Endodermal cell (in vitro differentiated cells): ENCODE measurements around the gene ADK. TPM values are rescaled to one million over a fixed set of nuclear protein-coding genes. Genes with fewer than 3 reads are reported as not detected.

Experiments used
- DNase-seq: peaks from one replicate; pipeline ENCODE4 v3.0.0-alpha.2; 2017
- H3K27ac ChIP-seq: 2 replicates; pipeline ENCODE4 v1.5.1; 2013; ENCODE audit warnings: mild to moderate bottlenecking, low read depth, low read length, moderate library complexity
- H3K27me3 ChIP-seq: 2 replicates; pipeline ENCODE4 v1.6.1; 2013; ENCODE audit warnings: mild to moderate bottlenecking, low read length, moderate library complexity; ENCODE audit not compliant: insufficient read depth, control insufficient read depth, poor library complexity, severe bottlenecking
- H3K36me3 ChIP-seq: 2 replicates; pipeline ENCODE4 v1.7.0; 2013; ENCODE audit warnings: mild to moderate bottlenecking, low read length, moderate library complexity; ENCODE audit not compliant: control insufficient read depth, insufficient read depth
- H3K4me1 ChIP-seq: one replicate; pipeline ENCODE4 v1.7.0; 2013; ENCODE audit warnings: low read length; ENCODE audit not compliant: control insufficient read depth, insufficient read depth
- H3K4me3 ChIP-seq: 2 replicates; pipeline ENCODE4 v1.5.1; 2013; ENCODE audit warnings: mild to moderate bottlenecking, low read length, moderate library complexity
- H3K9ac ChIP-seq: 2 replicates; pipeline ENCODE4 v1.6.1; 2013; ENCODE audit warnings: mild to moderate bottlenecking, low read length, moderate library complexity; ENCODE audit not compliant: poor library complexity, severe bottlenecking; ENCODE audit errors: extremely low read depth
- H3K9me3 ChIP-seq: 2 replicates; pipeline ENCODE4 v1.6.1; 2013; ENCODE audit warnings: mild to moderate bottlenecking, low read length, moderate library complexity; ENCODE audit not compliant: control insufficient read depth
- H3K27ac Mint-ChIP-seq: 2 replicates; pipeline ENCODE4 v1.8.0; 2020; ENCODE audit warnings: mixed read lengths
- H3K27me3 Mint-ChIP-seq: 2 replicates; pipeline ENCODE4 v1.8.0; 2021; ENCODE audit warnings: mild to moderate bottlenecking, mixed read lengths; ENCODE audit not compliant: insufficient read depth
- H3K36me3 Mint-ChIP-seq: 2 replicates; pipeline ENCODE4 v1.8.0; 2020; ENCODE audit warnings: low read depth, mixed read lengths
- H3K4me1 Mint-ChIP-seq: 2 replicates; pipeline ENCODE4 v1.8.0; 2020; ENCODE audit warnings: mixed read lengths
- H3K4me3 Mint-ChIP-seq: 2 replicates; pipeline ENCODE4 v1.8.0; 2020; ENCODE audit warnings: mild to moderate bottlenecking, moderate library complexity, mixed read lengths
- H3K9me3 Mint-ChIP-seq: 2 replicates; pipeline ENCODE4 v1.8.0; 2020; ENCODE audit warnings: mild to moderate bottlenecking, mixed read lengths
- WGBS, 2 experiments: methylation state at CpG; one replicate each; pipeline versions ENCODE4 v1.1.5 to v1.1.7; 2013; ENCODE audit warnings: missing lambda C conversion rate in 2 of 2, mixed read lengths in 1 of 2; ENCODE audit not compliant: insufficient coverage in 1 of 2, insufficient read length in 1 of 2; 5-methylcytosine and 5-hydroxymethylcytosine counted together
- total RNA-seq, 2 donors: library from RNA; stranded (reverse); fragmentation: NEBNext Ultra II Directional in 1 of 2; extraction: Animal tissue kit (Norgen Biotek cat#: 25700) in 1 of 2; gene quantifications; 2 replicates in 1 of 2; 3 replicates in 1 of 2; pipeline ENCODE4 v1.2.1, GENCODE V29; 2021
- TF ChIP-seq, protein P1 (sequence below): fragments of 200-600 bp; sonication (generic); conservative IDR thresholded peaks from 2 replicates; pipeline ENCODE4 v1.5.0; 2021; ENCODE audit warnings: antibody characterized with exemption, mild to moderate bottlenecking

Gene ADK
- total RNA-seq, 2 donors from 2014 or later, result 23.6 to 36.7 TPM

DNA sequence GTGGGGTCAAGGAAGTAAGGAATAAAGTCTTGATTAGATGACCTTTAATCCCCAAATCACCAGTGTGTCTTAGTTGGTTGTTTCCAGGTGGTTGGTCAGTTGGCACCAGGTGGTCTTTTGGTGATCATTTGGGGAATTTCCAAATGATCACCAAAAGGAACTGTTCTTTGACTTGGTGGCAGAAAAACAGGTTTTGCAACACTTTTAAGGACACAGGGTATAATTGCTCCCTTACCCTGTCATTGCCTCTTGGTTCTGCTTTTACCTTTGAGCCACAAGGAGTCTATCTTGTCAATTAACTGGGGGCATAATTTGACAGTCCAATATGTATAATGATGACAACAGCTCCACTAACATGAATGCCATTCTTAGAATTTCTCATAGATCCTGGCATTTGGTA, 104.2 kb downstream of the ADK start:
- Histone ChIP-seq H3K4me3 (no peak overlapping the region), H3K4me1 (no peaks in the 10 kb centered on the region), H3K9me3 (no peaks in the 10 kb centered on the region), H3K27ac (no peak overlapping the region), H3K9ac (no peak overlapping the region), H3K36me3 (no peaks in the 10 kb centered on the region), H3K27me3 (no peaks in the 10 kb centered on the region)
- no peak for DNase-seq
- Mint-ChIP-seq H3K4me1 (peaks cover 22% of the 10 kb centered on the region), H3K36me3 (no peaks in the 10 kb centered on the region), H3K27ac (no peak overlapping the region), H3K4me3 (no peak overlapping the region), H3K9me3 (no peaks in the 10 kb centered on the region), H3K27me3 (no peaks in the 10 kb centered on the region)
- TF ChIP-seq, protein P1, sequence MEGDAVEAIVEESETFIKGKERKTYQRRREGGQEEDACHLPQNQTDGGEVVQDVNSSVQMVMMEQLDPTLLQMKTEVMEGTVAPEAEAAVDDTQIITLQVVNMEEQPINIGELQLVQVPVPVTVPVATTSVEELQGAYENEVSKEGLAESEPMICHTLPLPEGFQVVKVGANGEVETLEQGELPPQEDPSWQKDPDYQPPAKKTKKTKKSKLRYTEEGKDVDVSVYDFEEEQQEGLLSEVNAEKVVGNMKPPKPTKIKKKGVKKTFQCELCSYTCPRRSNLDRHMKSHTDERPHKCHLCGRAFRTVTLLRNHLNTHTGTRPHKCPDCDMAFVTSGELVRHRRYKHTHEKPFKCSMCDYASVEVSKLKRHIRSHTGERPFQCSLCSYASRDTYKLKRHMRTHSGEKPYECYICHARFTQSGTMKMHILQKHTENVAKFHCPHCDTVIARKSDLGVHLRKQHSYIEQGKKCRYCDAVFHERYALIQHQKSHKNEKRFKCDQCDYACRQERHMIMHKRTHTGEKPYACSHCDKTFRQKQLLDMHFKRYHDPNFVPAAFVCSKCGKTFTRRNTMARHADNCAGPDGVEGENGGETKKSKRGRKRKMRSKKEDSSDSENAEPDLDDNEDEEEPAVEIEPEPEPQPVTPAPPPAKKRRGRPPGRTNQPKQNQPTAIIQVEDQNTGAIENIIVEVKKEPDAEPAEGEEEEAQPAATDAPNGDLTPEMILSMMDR, result no peak

DNA sequence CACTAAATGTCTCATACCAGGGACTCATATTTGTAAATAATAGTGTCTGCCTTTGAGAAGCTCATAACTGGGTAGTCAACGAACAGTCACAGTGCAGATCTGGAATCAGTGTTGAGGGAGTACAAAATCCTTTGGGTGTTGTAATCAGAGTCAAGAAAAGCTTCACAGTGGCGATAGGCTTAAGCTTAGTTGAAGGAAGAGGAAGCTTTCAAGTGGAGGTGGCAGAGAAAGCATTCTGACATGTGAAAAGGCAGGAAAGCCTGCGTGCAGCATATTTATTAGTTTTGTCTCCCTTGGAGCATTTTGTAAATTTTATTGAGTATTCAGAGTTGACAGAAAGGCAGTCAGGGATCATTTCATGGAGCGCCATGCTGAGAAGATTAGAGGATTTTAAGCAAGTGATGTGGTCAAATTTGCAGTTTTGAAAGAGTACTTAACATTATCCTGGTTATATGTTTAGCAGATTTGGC, 104.9 kb downstream of the ADK start:
- 79 to 87% methylated on average over 3 to 4 of the region's 4 CpGs for WGBS, 2 experiments

DNA sequence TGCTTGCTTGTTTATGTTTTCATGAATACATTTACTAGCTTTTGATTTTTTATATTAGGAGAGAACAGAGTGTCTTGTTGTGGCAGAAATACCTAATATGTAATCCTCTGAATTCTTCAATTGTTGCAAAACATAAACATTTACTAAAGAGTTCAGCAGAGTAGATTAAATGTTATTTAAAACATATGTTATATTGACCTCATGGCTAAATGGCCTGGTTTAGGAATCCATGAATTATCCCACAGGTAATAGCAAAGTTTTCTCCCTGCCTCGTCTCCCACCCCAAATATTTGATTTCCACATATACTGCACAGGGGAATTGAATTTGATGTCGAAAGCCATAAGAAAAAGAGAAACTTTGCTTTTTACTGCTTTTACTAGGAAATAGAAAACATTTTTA, 111.8 kb downstream of the ADK start:
- no peaks in the 10 kb centered on the region for H3K9me3 Mint-ChIP-seq
- H3K27ac Mint-ChIP-seq, result no peak overlapping the region
- H3K27me3 Mint-ChIP-seq, result no peaks in the 10 kb centered on the region
- Histone ChIP-seq H3K9ac (no peak overlapping the region), H3K27ac (no peak overlapping the region), H3K4me3 (no peak overlapping the region), H3K9me3 (no peaks in the 10 kb centered on the region), H3K4me1 (no peaks in the 10 kb centered on the region), H3K36me3 (no peaks in the 10 kb centered on the region), H3K27me3 (no peaks in the 10 kb centered on the region)
- H3K4me1 Mint-ChIP-seq, result no peaks in the 10 kb centered on the region
- 98 to 100% methylated on average over 1 to 2 of the region's 2 CpGs for WGBS, 2 experiments
- no peak for DNase-seq
- TF ChIP-seq, protein P1, result no peak
- no peaks in the 10 kb centered on the region for H3K36me3 Mint-ChIP-seq
- no peak overlapping the region for H3K4me3 Mint-ChIP-seq

More for the DNA sequence above, 104.9 kb downstream of the ADK start:
- H3K27me3 Mint-ChIP-seq, result no peaks in the 10 kb centered on the region
- TF ChIP-seq, protein P1, result no peak
- H3K27ac Mint-ChIP-seq, result no peak overlapping the region
- no peaks in the 10 kb centered on the region for H3K36me3 Mint-ChIP-seq
- Histone ChIP-seq H3K27ac (no peak overlapping the region), H3K4me3 (no peak overlapping the region), H3K9me3 (no peaks in the 10 kb centered on the region), H3K9ac (no peak overlapping the region), H3K36me3 (no peaks in the 10 kb centered on the region), H3K4me1 (no peaks in the 10 kb centered on the region), H3K27me3 (no peaks in the 10 kb centered on the region)
- peaks cover 21% of the 10 kb centered on the region for H3K4me1 Mint-ChIP-seq
- H3K4me3 Mint-ChIP-seq, result no peak overlapping the region
- no peak for DNase-seq
- no peaks in the 10 kb centered on the region for H3K9me3 Mint-ChIP-seq
